HG03571 (cell line): Measurements from ENCODE around the gene OR4D1.
"Not testable (repeated sequence)": the region's sequence is repeated elsewhere in the genome, so short reads cannot be mapped to it uniquely, and the experiment has no call there.

Experiments used
- ATAC-seq: cut with Tn5 transposase; IDR thresholded peaks from one replicate; pipeline ENCODE4 v1.9.1; 2021; ENCODE audit not compliant: unreplicated experiment

OR4D1 gene

DNA sequence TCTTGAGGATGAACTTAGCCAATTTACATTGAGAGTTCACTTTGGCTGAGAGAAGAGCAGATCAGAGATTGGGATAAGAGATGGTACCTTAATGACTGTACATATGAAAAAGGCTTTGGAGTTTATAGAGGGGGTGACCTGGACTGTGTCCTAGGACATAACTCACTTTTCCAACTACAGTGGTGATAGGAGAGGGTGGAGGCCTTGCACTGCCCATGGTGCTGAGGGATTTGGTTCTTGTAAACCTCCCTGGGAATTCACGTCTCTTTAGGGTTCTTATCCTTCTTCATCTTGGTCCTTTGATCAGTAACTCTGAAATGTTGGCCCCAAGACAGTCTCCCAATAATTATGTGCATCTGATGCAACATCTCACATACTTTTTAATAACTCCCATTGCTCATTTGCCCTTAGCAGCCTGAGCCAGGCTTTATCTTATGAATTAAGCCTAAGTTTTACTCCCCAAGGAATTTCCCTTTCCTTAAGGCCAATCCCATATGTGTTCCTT, at the start of gene OR4D1:
Gene OR4D1, plus strand, starts transcription at position 455 of the 505 bp plus-strand sequence. CDS start 6,770 bp downstream, outside the sequence.
- no peak for ATAC-seq

GRCh38 chr17:58100506-58100905, 47.7 kb upstream of the OR4D1 start:
- ATAC-seq, result no peak

GRCh38 chr17:58101898-58102297, 46.3 kb upstream of the OR4D1 start:
- ATAC-seq, result not testable (repeated sequence)

- ATAC-seq, result no peak
Measured at GRCh38 chr17:58105093-58105492, 43.1 kb upstream of the OR4D1 start.

GRCh38 chr17:58107306-58107705, 40.9 kb upstream of the OR4D1 start:
- ATAC-seq, result no peak

- no peak for ATAC-seq
Measured at GRCh38 chr17:58109197-58109596, 39.0 kb upstream of the OR4D1 start.

- ATAC-seq, result no peak
Measured at GRCh38 chr17:58110012-58110411, 38.2 kb upstream of the OR4D1 start.

DNA sequence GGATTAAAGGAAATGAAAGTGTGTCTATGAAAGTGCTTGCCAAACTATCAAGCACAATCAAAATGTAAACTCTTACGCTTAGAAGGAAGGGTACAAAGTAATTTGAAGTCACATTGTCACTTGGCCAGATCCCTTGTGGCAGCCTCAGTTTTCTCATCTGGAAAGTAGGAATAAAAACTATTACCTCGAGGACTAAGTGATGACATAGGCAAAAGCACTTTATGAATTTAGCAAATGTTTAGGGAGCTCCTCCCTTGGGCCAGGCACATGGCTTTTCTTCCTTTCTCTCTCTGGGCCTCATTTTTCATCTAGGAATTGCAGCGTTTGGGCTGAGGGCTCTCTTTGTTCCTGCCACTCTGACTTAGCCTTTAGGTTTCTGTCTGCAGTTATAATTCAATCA, 36.5 kb upstream of the OR4D1 start:
- no peak for ATAC-seq

DNA sequence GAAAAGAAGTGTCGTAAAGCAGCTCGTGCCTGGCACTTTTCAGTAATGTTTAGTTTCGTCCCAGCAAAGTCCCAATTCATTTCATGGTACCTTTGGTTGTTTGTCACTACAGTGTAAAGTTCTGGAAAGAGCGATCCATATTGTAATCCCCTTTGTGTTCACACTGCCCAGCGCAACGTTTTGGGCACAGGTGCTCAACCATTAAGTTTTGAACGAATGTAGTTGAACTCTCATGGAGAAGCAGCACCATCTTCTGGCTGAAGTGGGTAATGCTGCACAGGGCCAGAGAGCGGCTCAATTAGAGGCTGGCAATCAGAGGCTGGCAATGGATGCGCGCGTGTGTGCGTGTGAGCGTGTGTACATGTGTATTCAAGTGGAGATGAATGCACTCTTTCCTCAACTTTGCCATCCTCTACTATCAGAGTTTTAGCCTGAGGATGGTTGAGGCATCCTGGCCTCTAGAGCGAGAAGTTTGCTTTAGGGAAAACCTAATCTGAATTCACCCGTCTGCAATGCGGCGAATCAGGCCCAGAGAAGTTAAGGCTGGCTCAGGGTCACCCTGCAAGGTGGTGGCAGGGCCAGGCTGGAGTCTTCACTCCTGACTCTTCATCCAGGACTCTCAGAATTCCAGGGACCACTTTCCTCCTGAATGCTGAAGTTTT, 35.1 kb upstream of the OR4D1 start:
- no peak for ATAC-seq

GRCh38 chr17:58113947-58114346, 34.2 kb upstream of the OR4D1 start:
- ATAC-seq, result no peak

DNA sequence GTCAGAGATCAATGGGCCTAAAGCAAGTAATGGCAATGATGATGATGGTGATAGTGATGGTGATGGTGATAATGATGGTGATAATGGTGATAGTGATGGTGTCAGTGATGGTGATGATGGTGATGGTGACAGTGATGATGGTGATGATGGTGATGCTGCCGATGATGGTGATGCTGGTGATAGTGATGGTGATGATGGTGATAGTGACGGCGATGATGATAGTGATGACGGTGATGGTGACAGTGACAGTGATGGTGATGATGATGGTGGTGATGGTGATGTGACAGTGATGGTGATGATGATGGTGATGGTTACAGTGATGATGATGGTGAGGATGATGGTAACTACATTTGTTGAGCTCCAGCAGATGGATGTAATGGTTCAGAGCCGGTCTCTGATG, 30.8 kb upstream of the OR4D1 start:
- no peak for ATAC-seq

- no peak for ATAC-seq
Measured at GRCh38 chr17:58119491-58119890, 28.7 kb upstream of the OR4D1 start.

- no peak for ATAC-seq
Measured at GRCh38 chr17:58120195-58120822, 27.9 kb upstream of the OR4D1 start.

- ATAC-seq, result no peak
Measured at GRCh38 chr17:58121925-58122324, 26.3 kb upstream of the OR4D1 start.

GRCh38 chr17:58127846-58128245, 20.3 kb upstream of the OR4D1 start:
- no peak for ATAC-seq

DNA sequence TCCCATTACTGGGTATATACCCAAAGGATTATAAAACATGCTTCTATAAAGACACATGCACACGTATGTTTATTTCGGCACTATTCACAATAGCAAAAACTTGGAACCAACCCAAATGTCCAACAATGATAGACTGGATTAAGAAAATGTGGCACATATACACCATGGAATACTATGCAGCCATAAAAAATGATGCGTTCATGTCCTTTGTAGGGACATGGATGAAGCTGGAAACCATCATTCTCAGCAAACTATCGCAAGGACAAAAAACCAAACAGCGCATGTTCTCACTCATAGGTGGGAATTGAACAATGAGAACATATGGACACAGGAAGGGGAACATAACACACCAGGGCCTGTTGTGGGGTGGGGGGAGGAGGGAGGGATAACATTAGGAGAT, 15.5 kb upstream of the OR4D1 start:
- ATAC-seq, result not testable (repeated sequence)

DNA sequence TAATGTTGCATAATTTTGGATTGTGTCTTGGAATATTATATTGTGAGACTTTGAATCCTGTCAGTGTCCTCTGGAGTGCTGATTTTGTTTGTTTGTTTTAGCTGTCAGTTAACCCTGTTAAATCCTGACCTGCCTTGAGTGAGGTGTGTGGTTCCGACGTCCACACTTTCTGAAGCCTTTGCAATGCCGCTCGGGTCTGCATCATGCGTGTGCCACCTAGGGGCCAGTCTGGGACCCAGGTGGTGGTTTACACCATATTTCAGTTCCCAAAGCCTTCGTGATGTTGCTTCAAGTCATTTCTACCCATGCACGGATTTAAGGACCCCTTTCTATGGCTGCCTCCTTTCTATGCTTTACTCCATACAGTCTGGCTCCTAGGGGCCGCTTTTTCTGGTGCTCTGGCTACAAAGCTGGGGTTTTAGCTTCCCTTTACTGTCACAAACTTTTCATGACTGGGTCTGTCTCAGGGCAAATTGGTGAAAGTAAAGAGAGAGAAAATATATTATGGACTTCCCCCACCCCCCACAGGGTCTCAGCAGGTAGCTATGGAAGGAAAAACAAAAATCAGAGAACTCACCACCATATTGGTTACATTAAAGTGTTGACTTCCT, 11.4 kb upstream of the OR4D1 start:
- ATAC-seq, result no peak

GRCh38 chr17:58141505-58141904, 6.7 kb upstream of the OR4D1 start:
- ATAC-seq, result no peak

DNA sequence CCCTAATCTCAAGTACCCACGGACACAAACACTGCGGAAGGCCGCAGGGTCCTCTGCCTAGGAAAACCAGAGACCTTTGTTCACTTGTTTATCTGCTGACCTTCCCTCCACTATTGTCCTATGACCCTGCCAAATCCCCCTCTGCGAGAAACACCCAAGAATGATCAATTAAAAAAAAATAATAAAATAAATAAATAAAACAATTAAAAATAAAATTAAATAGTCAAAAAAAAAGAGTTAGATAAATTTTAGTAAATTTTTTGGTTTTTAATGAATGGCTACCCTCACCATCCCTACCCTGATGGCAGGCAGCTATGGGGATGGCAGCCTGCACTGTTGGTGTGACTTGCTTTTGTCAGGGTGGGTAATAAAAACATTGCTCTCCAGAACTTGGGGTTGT, 4.8 kb upstream of the OR4D1 start:
- ATAC-seq, result not testable (repeated sequence)

GRCh38 chr17:58144801-58145200, 3.4 kb upstream of the OR4D1 start:
- ATAC-seq, result no peak

DNA sequence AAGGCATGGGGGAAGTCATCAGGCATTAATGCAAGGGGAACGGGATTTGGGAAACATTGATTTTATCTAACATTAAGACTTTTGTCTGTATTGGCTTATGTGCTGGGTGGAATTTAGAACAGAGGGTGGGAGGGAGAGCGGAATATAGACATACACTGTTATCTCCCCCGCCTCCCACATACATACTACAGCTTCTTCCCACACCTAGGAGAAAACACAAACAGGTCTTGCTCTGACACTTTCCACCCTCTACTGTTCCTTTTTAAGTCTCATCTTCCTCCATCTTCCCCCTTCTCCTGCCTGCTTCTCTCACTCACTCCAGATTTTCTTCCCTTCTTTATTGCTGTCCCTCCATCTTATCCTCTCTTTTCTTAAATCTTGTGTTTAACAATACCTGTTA, 425 bp downstream of the OR4D1 start:
- ATAC-seq, result no peak

- ATAC-seq, result no peak
Measured at GRCh38 chr17:58150394-58150793, 2.2 kb downstream of the OR4D1 start.
